ENCODE results near the gene AP5S1.
A peak's percentile ranks its signal among the peaks of the same experiment; 100 is the strongest.

AP5S1 gene

GRCh38 chr20:3820048-3820900 is at the start of gene AP5S1:
Gene AP5S1, plus strand, starts transcription at chr20:3820547. Its CDS starts 1,571 bp downstream, at chr20:3822118.
- H3K27ac ChIP-seq = peak within 1 kb of the TSS; percentile 99
- peak; percentile 99 for TF ChIP-seq CTCF (conservative IDR thresholded peaks at IDR 0.05)

- TF ChIP-seq CTCF (conservative IDR thresholded peaks at IDR 0.05) = no peak
Observed at GRCh38 chr20:3771552-3772058, 48.7 kb upstream of the AP5S1 start.

GRCh38 chr20:3775457-3776108 is 44.8 kb upstream of the AP5S1 start:
- no peak overlapping the region for H3K27ac ChIP-seq
- TF ChIP-seq CTCF (conservative IDR thresholded peaks at IDR 0.05) = no peak

More at GRCh38 chr20:3771552-3772058, 48.7 kb upstream of the AP5S1 start:
- H3K27ac ChIP-seq = no peak overlapping the region

- no peak for TF ChIP-seq CTCF (conservative IDR thresholded peaks at IDR 0.05)
Observed at GRCh38 chr20:3777381-3777715, 43.0 kb upstream of the AP5S1 start.

GRCh38 chr20:3777716-3778629 is 42.4 kb upstream of the AP5S1 start:
- peak; percentile 19 for TF ChIP-seq CTCF (conservative IDR thresholded peaks at IDR 0.05)
- peak overlapping the region; percentile 67 for H3K27ac ChIP-seq

More at GRCh38 chr20:3777381-3777715, 43.0 kb upstream of the AP5S1 start:
- peak overlapping the region; percentile 67 for H3K27ac ChIP-seq

DNA sequence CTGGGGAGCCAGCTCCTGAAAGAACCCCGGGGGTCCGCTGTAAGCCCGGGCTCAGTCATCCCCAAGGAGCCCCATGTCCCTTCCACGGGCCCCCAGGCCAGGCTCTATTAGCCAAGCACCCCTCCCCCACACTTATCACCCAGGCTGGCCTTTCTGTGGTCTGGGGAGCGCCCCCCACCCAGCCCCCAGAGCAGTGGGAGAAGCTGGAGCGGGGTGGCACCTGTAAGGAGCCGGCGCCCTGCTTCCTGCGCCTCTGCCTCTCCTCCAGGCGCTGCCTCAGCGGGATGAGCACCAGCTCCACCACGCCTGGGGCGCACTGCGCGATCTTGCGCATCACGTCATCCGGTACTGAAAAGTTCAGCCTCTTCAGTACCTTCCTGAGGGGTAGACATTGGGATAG is 41.4 kb upstream of the AP5S1 start:
- H3K27ac ChIP-seq = no peak overlapping the region
- no peak for TF ChIP-seq CTCF (conservative IDR thresholded peaks at IDR 0.05)
